Measurements from ENCODE around the gene RIBC2.
A peak's percentile ranks its signal among the peaks of the same experiment; 100 is the strongest.
"Not testable (repeated sequence)": the region's sequence is repeated elsewhere in the genome, so short reads cannot be mapped to it uniquely, and the experiment has no call there.

RIBC2 gene

DNA sequence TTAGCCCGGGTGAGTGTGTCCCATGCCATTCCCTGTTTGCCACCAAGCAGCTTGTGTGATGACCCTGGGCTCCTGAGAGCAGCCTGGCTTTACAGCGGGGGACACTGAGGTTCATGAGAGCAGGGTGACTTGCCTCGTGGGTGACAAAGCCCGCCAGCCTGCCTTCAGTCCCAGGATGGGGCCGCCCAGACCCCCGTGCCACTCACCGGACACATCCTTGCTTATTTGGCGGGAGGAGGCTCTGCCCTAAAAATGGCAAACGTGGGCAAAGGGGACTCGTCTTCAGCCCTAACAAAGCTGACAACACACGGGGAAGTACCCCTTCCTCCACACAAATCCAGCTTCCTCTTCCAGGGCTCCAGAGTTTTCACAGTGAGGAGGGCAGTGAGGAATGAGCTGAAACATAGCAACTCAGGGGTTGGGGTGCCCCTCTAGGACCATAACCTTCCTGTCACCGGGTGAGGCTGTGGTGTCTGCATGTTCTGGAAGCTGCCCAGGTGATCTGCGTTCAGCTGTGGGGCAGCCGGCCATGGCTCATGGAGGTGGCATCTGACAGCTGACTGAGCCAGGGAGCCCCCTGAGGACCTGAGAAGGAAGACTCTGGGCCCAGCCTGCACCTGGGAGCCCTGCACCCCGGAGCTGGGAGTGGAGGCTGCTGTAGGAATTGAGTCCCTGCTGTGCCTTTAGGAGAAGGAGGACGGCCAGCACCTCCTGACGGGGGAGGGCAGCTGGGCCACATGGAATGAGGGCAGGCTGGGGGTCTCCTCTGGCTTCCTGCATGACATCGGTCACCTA lies 16.7 kb downstream of the RIBC2 start:
- H3K36me3 Mint-ChIP-seq (ENCODE audit: low read depth): peaks cover 3% of the 10 kb centered on the region
- H3K27ac Mint-ChIP-seq: no peak overlapping the region
- peaks cover 3% of the 10 kb centered on the region for H3K4me1 Mint-ChIP-seq (ENCODE audit: low read depth)
- no peak overlapping the region for H3K4me3 Mint-ChIP-seq
- no peaks in the 10 kb centered on the region for H3K27me3 Mint-ChIP-seq (ENCODE audit: low read depth)
- peaks cover 8% of the 10 kb centered on the region for H3K9me3 Mint-ChIP-seq

DNA sequence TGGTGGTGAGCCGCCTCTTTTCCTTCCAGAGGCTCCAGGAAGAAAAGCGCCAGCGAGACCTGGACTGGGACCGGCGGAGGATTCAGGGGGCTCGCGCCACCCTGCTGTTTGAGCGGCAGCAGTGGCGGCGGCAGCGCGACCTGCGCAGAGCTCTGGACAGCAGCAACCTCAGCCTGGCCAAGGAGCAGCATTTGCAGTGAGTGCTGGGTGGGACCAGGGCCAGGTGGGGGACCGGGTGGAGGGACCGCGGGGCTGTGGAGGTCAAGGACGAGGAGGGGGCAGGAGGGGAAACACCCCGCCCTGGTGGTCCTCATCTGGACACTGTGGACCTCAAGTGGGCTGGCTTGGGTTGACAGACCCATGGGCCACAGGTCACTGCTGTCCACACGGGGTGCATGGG lies 17.4 kb downstream of the RIBC2 start:
- H3K36me3 Mint-ChIP-seq (ENCODE audit: low read depth): peaks cover 3% of the 10 kb centered on the region
- H3K9me3 Mint-ChIP-seq: peaks cover 8% of the 10 kb centered on the region
- no peaks in the 10 kb centered on the region for H3K27me3 Mint-ChIP-seq (ENCODE audit: low read depth)
- peaks cover 9% of the 10 kb centered on the region for H3K4me1 Mint-ChIP-seq (ENCODE audit: low read depth)
- H3K4me3 Mint-ChIP-seq: no peak overlapping the region
- no peak overlapping the region for H3K27ac Mint-ChIP-seq

- H3K9me3 Mint-ChIP-seq: no peaks in the 10 kb centered on the region
- no peaks in the 10 kb centered on the region for H3K36me3 Mint-ChIP-seq (ENCODE audit: low read depth)
- H3K4me3 Mint-ChIP-seq: no peak overlapping the region
- H3K27ac Mint-ChIP-seq: no peak overlapping the region
- H3K27me3 Mint-ChIP-seq (ENCODE audit: low read depth): no peaks in the 10 kb centered on the region
- H3K4me1 Mint-ChIP-seq (ENCODE audit: low read depth): peaks cover 7% of the 10 kb centered on the region
Measured at GRCh38 chr22:45434981-45435380, 21.5 kb downstream of the RIBC2 start.

GRCh38 chr22:45435544-45436139 lies 22.1 kb downstream of the RIBC2 start:
- H3K27ac Mint-ChIP-seq: peak overlapping the region; percentile 31
- no peak overlapping the region for H3K4me3 Mint-ChIP-seq
- H3K36me3 Mint-ChIP-seq (ENCODE audit: low read depth): no peaks in the 10 kb centered on the region
- no peaks in the 10 kb centered on the region for H3K9me3 Mint-ChIP-seq
- peaks cover 10% of the 10 kb centered on the region for H3K4me1 Mint-ChIP-seq (ENCODE audit: low read depth)
- H3K27me3 Mint-ChIP-seq (ENCODE audit: low read depth): no peaks in the 10 kb centered on the region

DNA sequence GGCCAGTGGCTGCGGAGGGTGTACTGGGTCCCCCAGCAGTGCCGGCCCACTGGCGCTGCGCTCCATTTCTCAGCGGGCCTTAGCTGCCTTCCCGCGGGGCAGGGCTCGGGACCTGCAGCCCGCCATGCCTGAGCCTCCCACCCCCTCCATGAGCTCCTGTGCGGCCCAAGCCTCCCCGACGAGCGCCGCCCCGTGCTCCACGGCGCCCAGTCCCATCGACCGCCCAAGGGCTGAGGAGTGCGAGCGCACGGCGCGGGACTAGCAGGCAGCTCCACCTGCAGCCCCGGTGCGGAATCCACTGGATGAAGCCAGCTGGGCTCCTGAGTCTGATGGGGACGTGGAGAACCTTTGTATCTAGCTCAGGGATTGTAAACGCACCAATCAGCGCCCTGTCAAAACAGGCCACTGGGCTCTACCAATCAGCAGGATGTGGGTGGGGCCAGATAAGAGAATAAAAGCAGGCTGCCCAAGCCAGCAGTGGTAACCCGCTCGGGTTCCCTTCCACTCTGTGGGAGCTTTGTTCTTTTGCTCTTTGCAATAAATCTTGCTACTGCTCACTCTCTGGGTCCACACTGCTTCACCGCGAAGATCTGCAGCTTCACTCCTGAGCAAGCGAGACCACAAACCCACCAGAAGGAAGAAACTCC lies 23.5 kb downstream of the RIBC2 start:
- H3K27me3 Mint-ChIP-seq (ENCODE audit: low read depth); H3K27ac Mint-ChIP-seq; H3K36me3 Mint-ChIP-seq (ENCODE audit: low read depth); H3K9me3 Mint-ChIP-seq; H3K4me3 Mint-ChIP-seq: not testable (repeated sequence)
- H3K4me1 Mint-ChIP-seq (ENCODE audit: low read depth): peaks cover 17% of the 10 kb centered on the region

- Mint-ChIP-seq H3K4me3 (no peak overlapping the region), H3K27ac (no peak overlapping the region), H3K4me1 (ENCODE audit: low read depth) (peaks cover 17% of the 10 kb centered on the region), H3K27me3 (ENCODE audit: low read depth) (peaks cover 3% of the 10 kb centered on the region), H3K9me3 (no peaks in the 10 kb centered on the region), H3K36me3 (ENCODE audit: low read depth) (no peaks in the 10 kb centered on the region)
Measured at GRCh38 chr22:45438336-45438735, 24.8 kb downstream of the RIBC2 start.

- H3K27ac Mint-ChIP-seq; H3K27me3 Mint-ChIP-seq (ENCODE audit: low read depth): not testable (repeated sequence)
Measured at GRCh38 chr22:45440688-45441087, 27.2 kb downstream of the RIBC2 start.

DNA sequence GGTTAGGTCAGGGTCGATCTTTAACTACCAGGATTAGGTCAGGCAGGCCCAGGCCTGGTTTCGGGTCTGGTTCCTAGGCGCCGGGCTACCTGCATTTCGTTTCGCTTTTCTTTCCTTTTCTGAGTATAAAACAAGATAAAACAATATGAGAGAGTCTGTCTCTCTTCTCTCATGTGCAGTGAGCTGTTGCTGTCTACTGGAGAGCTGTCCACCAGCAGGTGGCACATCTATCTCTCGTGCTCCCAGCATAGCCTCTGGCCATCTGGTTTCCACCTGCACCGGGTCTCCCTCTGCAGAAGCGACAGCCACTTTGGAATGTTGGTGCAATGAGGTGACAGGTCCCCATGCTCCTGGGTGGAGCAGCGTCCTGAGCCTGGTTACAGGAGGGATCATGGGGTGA lies 27.6 kb downstream of the RIBC2 start:
- peaks cover 3% of the 10 kb centered on the region for H3K27me3 Mint-ChIP-seq (ENCODE audit: low read depth)
- H3K27ac Mint-ChIP-seq: no peak overlapping the region
- peak overlapping the region; percentile 66 for H3K4me3 Mint-ChIP-seq

More at GRCh38 chr22:45440688-45441087, 27.2 kb downstream of the RIBC2 start:
- not testable (repeated sequence) for H3K9me3 Mint-ChIP-seq; H3K36me3 Mint-ChIP-seq (ENCODE audit: low read depth)
- peaks cover 12% of the 10 kb centered on the region for H3K4me1 Mint-ChIP-seq (ENCODE audit: low read depth)
- H3K4me3 Mint-ChIP-seq: peak overlapping the region; percentile 66

DNA sequence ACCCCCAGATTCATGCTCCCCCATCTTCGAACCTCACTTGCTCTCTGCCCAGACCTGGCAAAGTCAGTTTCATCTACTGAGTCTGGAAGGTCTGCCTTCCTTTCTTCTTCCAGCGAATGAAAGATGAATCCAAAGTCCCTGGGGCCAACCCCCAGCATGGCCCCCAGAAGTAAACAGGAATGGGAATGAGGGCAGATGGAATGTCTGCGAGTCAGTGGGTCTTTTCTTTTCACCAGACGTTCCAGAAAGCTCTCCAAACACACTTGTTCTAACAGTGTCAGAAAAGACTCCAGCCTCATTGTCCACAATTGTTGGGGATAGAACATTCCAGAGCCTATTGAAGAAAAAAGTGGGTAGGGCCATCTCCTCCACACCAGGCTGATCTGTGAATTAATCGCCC lies 28.6 kb downstream of the RIBC2 start:
- peaks cover 3% of the 10 kb centered on the region for H3K27me3 Mint-ChIP-seq (ENCODE audit: low read depth)
- H3K4me1 Mint-ChIP-seq (ENCODE audit: low read depth): peaks cover 10% of the 10 kb centered on the region

More for the DNA sequence above, 27.6 kb downstream of the RIBC2 start:
- Mint-ChIP-seq H3K9me3 (no peaks in the 10 kb centered on the region), H3K4me1 (ENCODE audit: low read depth) (peaks cover 10% of the 10 kb centered on the region), H3K36me3 (ENCODE audit: low read depth) (no peaks in the 10 kb centered on the region)

DNA sequence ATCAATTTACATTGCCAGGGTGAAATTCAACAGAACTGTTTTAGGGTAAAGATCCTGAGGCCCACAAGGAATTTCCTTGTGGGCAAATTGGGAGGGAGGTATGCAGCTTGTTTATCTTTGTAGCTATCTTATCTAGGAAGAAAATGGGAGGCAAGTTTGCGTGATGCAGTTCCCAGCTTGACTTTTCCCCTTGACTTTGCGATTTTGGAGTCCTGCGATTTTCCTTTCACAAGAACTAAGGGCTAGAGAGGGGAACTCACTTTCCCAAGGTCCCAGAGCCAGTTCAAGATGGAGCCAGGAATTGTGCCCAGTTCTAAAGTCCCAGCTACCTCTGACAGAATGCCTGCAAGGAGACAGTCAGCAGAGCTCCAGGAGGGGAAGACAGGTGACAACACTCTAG lies 30.7 kb downstream of the RIBC2 start:
- H3K9me3 Mint-ChIP-seq: no peaks in the 10 kb centered on the region
- H3K36me3 Mint-ChIP-seq (ENCODE audit: low read depth): no peaks in the 10 kb centered on the region
- no peak overlapping the region for H3K27ac Mint-ChIP-seq
- H3K4me1 Mint-ChIP-seq (ENCODE audit: low read depth): peaks cover 10% of the 10 kb centered on the region
- H3K27me3 Mint-ChIP-seq (ENCODE audit: low read depth): peaks cover 3% of the 10 kb centered on the region
- H3K4me3 Mint-ChIP-seq: no peak overlapping the region

More for the DNA sequence above, 28.6 kb downstream of the RIBC2 start:
- no peak overlapping the region for H3K27ac Mint-ChIP-seq
- no peak overlapping the region for H3K4me3 Mint-ChIP-seq
- H3K9me3 Mint-ChIP-seq: no peaks in the 10 kb centered on the region
- no peaks in the 10 kb centered on the region for H3K36me3 Mint-ChIP-seq (ENCODE audit: low read depth)

DNA sequence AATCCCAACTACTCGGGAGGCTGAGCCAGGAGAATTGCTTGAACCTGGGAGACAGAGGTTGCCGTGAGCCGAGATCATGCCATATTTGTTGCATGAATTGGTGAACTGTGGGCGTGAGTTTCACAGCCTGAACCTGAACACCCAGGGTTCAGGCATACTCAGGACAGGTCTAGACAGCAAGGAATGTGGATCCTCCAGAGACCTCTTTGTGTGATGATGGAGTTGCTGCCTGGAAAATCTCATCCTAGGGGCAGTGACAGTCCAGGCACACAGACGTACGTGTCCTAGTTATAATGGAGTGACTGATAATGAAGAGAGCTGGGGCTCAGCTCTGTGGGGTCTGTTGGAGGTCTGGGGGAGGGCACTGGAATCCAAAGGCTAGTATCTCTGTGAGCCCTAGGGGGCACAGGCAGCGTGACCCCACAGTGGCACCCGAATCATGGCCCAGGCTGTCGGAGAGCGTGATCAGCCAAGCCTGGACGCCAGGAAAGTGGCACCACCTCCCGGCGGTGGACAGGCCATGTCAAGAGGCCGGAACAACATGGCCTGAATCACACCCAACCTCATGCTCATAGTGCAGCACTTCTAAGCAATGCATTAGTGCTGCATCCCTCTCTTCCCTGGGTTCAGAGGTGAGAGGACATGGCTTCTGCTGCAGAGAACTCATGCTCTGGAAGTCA lies 31.7 kb downstream of the RIBC2 start:
- H3K9me3 Mint-ChIP-seq: no peaks in the 10 kb centered on the region
- peaks cover 3% of the 10 kb centered on the region for H3K27me3 Mint-ChIP-seq (ENCODE audit: low read depth)
- no peak overlapping the region for H3K27ac Mint-ChIP-seq

GRCh38 chr22:45446216-45446615 lies 32.7 kb downstream of the RIBC2 start:
- H3K4me1 Mint-ChIP-seq (ENCODE audit: low read depth): peaks cover 1% of the 10 kb centered on the region
- no peak overlapping the region for H3K4me3 Mint-ChIP-seq
- peaks cover 2% of the 10 kb centered on the region for H3K27me3 Mint-ChIP-seq (ENCODE audit: low read depth)
- no peaks in the 10 kb centered on the region for H3K36me3 Mint-ChIP-seq (ENCODE audit: low read depth)
- no peaks in the 10 kb centered on the region for H3K9me3 Mint-ChIP-seq
- no peak overlapping the region for H3K27ac Mint-ChIP-seq

More for the DNA sequence above, 31.7 kb downstream of the RIBC2 start:
- Mint-ChIP-seq H3K36me3 (ENCODE audit: low read depth) (no peaks in the 10 kb centered on the region), H3K4me1 (ENCODE audit: low read depth) (peaks cover 10% of the 10 kb centered on the region), H3K4me3 (no peak overlapping the region)

DNA sequence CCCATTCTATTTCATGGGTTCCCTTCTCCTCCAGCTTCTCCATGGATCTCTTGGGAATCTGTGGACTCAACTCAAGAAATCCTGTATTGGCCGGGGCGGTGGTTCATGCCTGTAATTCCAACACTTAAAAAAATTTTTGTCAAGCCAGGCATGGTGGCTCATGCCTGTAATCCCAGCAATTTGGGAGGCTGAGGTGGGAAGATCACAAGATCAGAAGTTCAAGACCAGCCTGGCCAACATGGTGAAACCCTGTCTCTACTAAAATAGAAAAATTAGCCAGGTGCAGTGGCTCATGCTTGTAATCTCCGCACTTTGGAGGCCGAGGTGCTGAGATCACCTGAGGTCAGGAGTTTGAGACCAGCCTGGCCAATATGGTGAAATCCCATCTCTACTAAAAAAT lies 34.1 kb downstream of the RIBC2 start:
- H3K4me1 Mint-ChIP-seq (ENCODE audit: low read depth); H3K27me3 Mint-ChIP-seq (ENCODE audit: low read depth); H3K27ac Mint-ChIP-seq; H3K36me3 Mint-ChIP-seq (ENCODE audit: low read depth); H3K9me3 Mint-ChIP-seq; H3K4me3 Mint-ChIP-seq: not testable (repeated sequence)

DNA sequence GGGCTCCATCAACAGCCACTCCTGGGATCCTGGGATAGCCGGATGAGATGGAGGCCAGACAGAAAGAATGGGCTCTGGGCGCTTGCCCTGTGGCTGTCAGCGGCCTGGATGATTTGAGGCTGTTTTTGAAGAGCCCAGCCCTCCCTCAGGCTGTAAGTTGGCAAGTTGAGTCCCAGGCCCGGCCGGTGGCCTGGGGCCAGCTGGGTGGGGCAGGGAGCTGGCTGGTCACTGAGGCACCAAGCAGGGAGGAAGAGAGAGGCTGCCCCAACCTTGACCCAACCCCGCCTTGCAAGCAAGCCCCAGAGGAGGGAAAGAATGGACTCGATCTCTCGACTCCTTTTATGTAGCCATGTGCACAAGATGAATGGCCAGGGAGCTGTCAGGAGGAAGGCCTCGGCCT lies 34.9 kb downstream of the RIBC2 start:
- H3K4me3 Mint-ChIP-seq: no peak overlapping the region
- H3K27ac Mint-ChIP-seq: no peak overlapping the region
- no peaks in the 10 kb centered on the region for H3K4me1 Mint-ChIP-seq (ENCODE audit: low read depth)
- no peaks in the 10 kb centered on the region for H3K9me3 Mint-ChIP-seq
- H3K27me3 Mint-ChIP-seq (ENCODE audit: low read depth): no peaks in the 10 kb centered on the region
- no peaks in the 10 kb centered on the region for H3K36me3 Mint-ChIP-seq (ENCODE audit: low read depth)

All from T-helper 1 cell treated with Interleukin-12 subunit alpha and Interleukin-12 subunit beta and Interleukin-4 antibody, amounts not matched to agents 30 μg/mL and 1 μg/mL, for 36 hours (primary cell).